NT2/D1 (cell line): ENCODE results near the gene DSCAM.

Experiments used
- SUZ12 ChIP-seq: IDR thresholded peaks from 2 replicates; pipeline ENCODE4 v1.6.1; 2011; ENCODE audit not compliant: insufficient read length, insufficient read depth; ENCODE audit errors: extremely low read depth
- YY1 ChIP-seq: IDR thresholded peaks from 2 replicates; pipeline ENCODE4 v1.6.1; 2011; ENCODE audit not compliant: insufficient read length, insufficient read depth
- ZNF274 ChIP-seq: IDR thresholded peaks from 2 replicates; pipeline ENCODE4 v1.6.1; 2011; ENCODE audit warnings: mild to moderate bottlenecking, low read depth, low read length

- TF ChIP-seq SUZ12 (no peak), ZNF274 (no peak), YY1 (no peak)
These were observed 375.9 kb downstream of the DSCAM start for GRCh38 chr21:40471103-40471502.
